Fibroblast of lung (primary cell): ENCODE results near the gene KCNJ11. TPM values are rescaled to one million over a fixed set of nuclear protein-coding genes. Genes with fewer than 3 reads are reported as not detected.

Experiments used
- DNase-seq, 2 donors: peaks; one replicate each; pipeline versions ENCODE4 v3.0.0 to v3.0.0-alpha.2; 2010; ENCODE audit warnings: low read depth in 2 of 2
- H2AFZ ChIP-seq: 2 replicates; pipeline ENCODE4 v1.5.1; 2012; ENCODE audit warnings: low read length, control low read depth, inconsistent platforms
- H3K27ac ChIP-seq: 2 replicates; pipeline ENCODE4 v1.5.1; 2011; ENCODE audit warnings: low read length, control low read depth; ENCODE audit not compliant: insufficient read depth
- H3K27me3 ChIP-seq: 2 replicates; pipeline ENCODE4 v1.5.1; 2011; ENCODE audit warnings: mild to moderate bottlenecking, low read length; ENCODE audit not compliant: control insufficient read depth, insufficient read depth
- H3K36me3 ChIP-seq: 2 replicates; pipeline ENCODE4 v1.5.1; 2011; ENCODE audit warnings: low read length; ENCODE audit not compliant: control insufficient read depth, insufficient read depth
- H3K4me1 ChIP-seq: 2 replicates; pipeline ENCODE4 v1.5.1; 2011; ENCODE audit warnings: low read length; ENCODE audit not compliant: control insufficient read depth, insufficient read depth; ENCODE audit errors: extremely low read depth
- H3K4me2 ChIP-seq: 2 replicates; pipeline ENCODE4 v1.5.1; 2011; ENCODE audit warnings: low read length, control low read depth; ENCODE audit not compliant: insufficient read depth; ENCODE audit errors: extremely low read depth
- H3K4me3 ChIP-seq, 4 experiments: fragments of 200-600 bp in 1 of 4; sonication (generic) in 1 of 4; replicated peaks in 1 of 4; 2 replicates each; pipeline ENCODE4 v1.5.1; 2011 to 2016; ENCODE audit warnings: low read length in 4 of 4, low read depth in 3 of 4, mild to moderate bottlenecking in 3 of 4, control low read depth in 2 of 4, inconsistent platforms in 1 of 4, mixed read lengths in 1 of 4; ENCODE audit not compliant: insufficient read depth in 1 of 4; ENCODE audit errors: control extremely low read depth in 1 of 4
- H3K79me2 ChIP-seq: 2 replicates; pipeline ENCODE4 v1.5.1; 2012; ENCODE audit warnings: mild to moderate bottlenecking, low read length, inconsistent platforms; ENCODE audit not compliant: control insufficient read depth, insufficient read depth
- H3K9ac ChIP-seq: 2 replicates; pipeline ENCODE4 v1.5.1; 2011; ENCODE audit warnings: mild to moderate bottlenecking, low read length, control low read depth; ENCODE audit not compliant: insufficient read depth
- H3K9me3 ChIP-seq: 2 replicates; pipeline ENCODE4 v1.5.1; 2012; ENCODE audit warnings: low read depth, low read length; ENCODE audit not compliant: control insufficient read depth, insufficient read depth
- H4K20me1 ChIP-seq: 2 replicates; pipeline ENCODE4 v1.5.1; 2011; ENCODE audit warnings: low read length; ENCODE audit not compliant: control insufficient read depth, insufficient read depth; ENCODE audit errors: extremely low read depth
- CTCF ChIP-seq, 2 donors: IDR thresholded peaks in 1 of 2; conservative IDR thresholded peaks in 1 of 2; 1 replicate in 1 of 2; 2 replicates in 1 of 2; pipeline ENCODE4 v1.5.1; 2011 to 2012; ENCODE audit warnings: low read length in 2 of 2, control low read depth in 1 of 2, inconsistent platforms in 1 of 2, low read depth in 1 of 2, mild to moderate bottlenecking in 1 of 2
- EZH2 ChIP-seq: IDR thresholded peaks from 2 replicates; pipeline ENCODE4 v1.5.1; 2012; ENCODE audit warnings: low read length, control low read depth, mild to moderate bottlenecking; ENCODE audit errors: missing control alignments
- polyA plus RNA-seq, 2 donors: library from polyadenylated mRNA; depleted of rRNA in 1 of 2; stranded (reverse) in 1 of 2; unstranded in 1 of 2; fragments of >200 nt; gene quantifications; 2 replicates each; pipeline ENCODE4 v1.2.1, GENCODE V29; 2011 to 2012; ENCODE audit warnings: missing spikeins in 1 of 2
- total RNA-seq: library from RNA; depleted of rRNA; stranded (reverse); fragments of >200 nt; gene quantifications from 2 replicates; pipeline ENCODE4 v1.2.1, GENCODE V29; 2014

Gene KCNJ11
- total and polyA plus RNA-seq, 2 donors (not counting 1 experiment from before 2014, with no cell fraction given) = not detected

GRCh38 chr11:17394743-17395390 is 6.4 kb upstream of the KCNJ11 start:
- H4K20me1 ChIP-seq = no peaks in the 10 kb centered on the region
- H3K4me1 ChIP-seq = no peaks in the 10 kb centered on the region
- no peaks in the 10 kb centered on the region for H3K79me2 ChIP-seq
- TF ChIP-seq CTCF (conservative IDR thresholded peaks at IDR 0.05 in 1 of 2, IDR thresholded peaks at IDR 0.05 in 1 of 2; ENCODE audit: low read depth in 1 of 2, low read length in 2 of 2) (no peak), EZH2 (no peak)
- no peak for DNase-seq
- H2AFZ ChIP-seq = no peak overlapping the region
- no peak overlapping the region for H3K9ac ChIP-seq
- no peak overlapping the region for H3K4me2 ChIP-seq
- H3K27ac ChIP-seq = no peak overlapping the region
- no peak overlapping the region for H3K4me3 ChIP-seq
- H3K36me3 ChIP-seq = no peaks in the 10 kb centered on the region
- H3K27me3 ChIP-seq = peaks cover 3% of the 10 kb centered on the region
- no peaks in the 10 kb centered on the region for H3K9me3 ChIP-seq

GRCh38 chr11:17393472-17393871 is 5.0 kb upstream of the KCNJ11 start:
- H3K27me3 ChIP-seq = peaks cover 4% of the 10 kb centered on the region
- no peak overlapping the region for H3K4me3 ChIP-seq
- no peak for TF ChIP-seq CTCF (conservative IDR thresholded peaks at IDR 0.05 in 1 of 2, IDR thresholded peaks at IDR 0.05 in 1 of 2; ENCODE audit: low read depth in 1 of 2, low read length in 2 of 2)
- TF ChIP-seq EZH2 = no peak

GRCh38 chr11:17392872-17393271 is 4.4 kb upstream of the KCNJ11 start:
- Histone ChIP-seq H3K4me1 (no peaks in the 10 kb centered on the region), H3K9me3 (no peaks in the 10 kb centered on the region), H2AFZ (no peak overlapping the region), H3K27ac (no peak overlapping the region), H4K20me1 (no peaks in the 10 kb centered on the region), H3K4me3 (no peak overlapping the region), H3K79me2 (no peaks in the 10 kb centered on the region), H3K4me2 (no peak overlapping the region), H3K27me3 (peaks cover 4% of the 10 kb centered on the region), H3K36me3 (no peaks in the 10 kb centered on the region), H3K9ac (no peak overlapping the region)
- no peak for TF ChIP-seq CTCF (conservative IDR thresholded peaks at IDR 0.05 in 1 of 2, IDR thresholded peaks at IDR 0.05 in 1 of 2; ENCODE audit: low read depth in 1 of 2, low read length in 2 of 2)
- no peak for TF ChIP-seq EZH2
- no peak for DNase-seq

More at GRCh38 chr11:17393472-17393871, 5.0 kb upstream of the KCNJ11 start:
- H3K9ac ChIP-seq = no peak overlapping the region
- H2AFZ ChIP-seq = no peak overlapping the region
- H3K4me1 ChIP-seq = no peaks in the 10 kb centered on the region
- no peak overlapping the region for H3K4me2 ChIP-seq
- H3K27ac ChIP-seq = no peak overlapping the region
- no peaks in the 10 kb centered on the region for H3K79me2 ChIP-seq
- no peaks in the 10 kb centered on the region for H3K36me3 ChIP-seq
- H4K20me1 ChIP-seq = no peaks in the 10 kb centered on the region
- no peak for DNase-seq
- H3K9me3 ChIP-seq = no peaks in the 10 kb centered on the region
